Transverse colon (tissue), 3 donors: ENCODE data around the gene INPP5J.
"Not testable (repeated sequence)": the region's sequence is repeated elsewhere in the genome, so short reads cannot be mapped to it uniquely, and the experiment has no call there.

Experiments
- EP300 ChIP-seq: sonication (generic); formaldehyde crosslinking; IDR thresholded peaks from one replicate; pipeline ENCODE4 v1.6.1; 2017; ENCODE audit warnings: antibody characterized with exemption, low read depth
- POLR2AphosphoS5 ChIP-seq, 3 donors: sonication (generic); formaldehyde crosslinking; IDR thresholded peaks; one replicate each; pipeline ENCODE4 v1.6.1; 2016; ENCODE audit warnings: antibody characterized with exemption in 3 of 3

- not testable (repeated sequence) for TF ChIP-seq POLR2AphosphoS5 (IDR thresholded peaks at IDR 0.05); EP300
Observed at GRCh38 chr22:31097539-31097938, 25.2 kb upstream of the INPP5J start.
